Measurements from ENCODE around the gene IL1RN.

IL1RN gene

GRCh38 chr2:113175042-113175628 is 47.7 kb downstream of the IL1RN start:
- no peak overlapping the region for H3K4me3 ChIP-seq (replicated peaks; ENCODE audit: low read depth, low read length)
- no peak for DNase-seq (ENCODE audit: low read depth)
- no peak for TF ChIP-seq CTCF (IDR thresholded peaks at IDR 0.05; ENCODE audit: low read length, missing control alignments)

GRCh38 chr2:113175736-113176695 is 48.6 kb downstream of the IL1RN start:
- no peak for TF ChIP-seq CTCF (IDR thresholded peaks at IDR 0.05; ENCODE audit: low read length, missing control alignments)
- no peak overlapping the region for H3K4me3 ChIP-seq (replicated peaks; ENCODE audit: low read depth, low read length)
- no peak for DNase-seq (ENCODE audit: low read depth)

GRCh38 chr2:113176696-113177355 is 49.4 kb downstream of the IL1RN start:
- no peak overlapping the region for H3K4me3 ChIP-seq (replicated peaks; ENCODE audit: low read depth, low read length)
- DNase-seq (ENCODE audit: low read depth), result no peak
- no peak for TF ChIP-seq CTCF (IDR thresholded peaks at IDR 0.05; ENCODE audit: low read length, missing control alignments)

GRCh38 chr2:113178069-113178746 is 50.8 kb downstream of the IL1RN start:
- no peak overlapping the region for H3K4me3 ChIP-seq (replicated peaks; ENCODE audit: low read depth, low read length)
- no peak for TF ChIP-seq CTCF (IDR thresholded peaks at IDR 0.05; ENCODE audit: low read length, missing control alignments)
- DNase-seq (ENCODE audit: low read depth), result no peak

- H3K4me3 ChIP-seq (replicated peaks; ENCODE audit: low read depth, low read length), result no peak overlapping the region
- DNase-seq (ENCODE audit: low read depth), result no peak
- no peak for TF ChIP-seq CTCF (IDR thresholded peaks at IDR 0.05; ENCODE audit: low read length, missing control alignments)
These were observed 51.5 kb downstream of the IL1RN start for GRCh38 chr2:113178891-113179290.

- TF ChIP-seq CTCF (IDR thresholded peaks at IDR 0.05; ENCODE audit: low read length, missing control alignments), result no peak
- DNase-seq (ENCODE audit: low read depth), result no peak
- H3K4me3 ChIP-seq (replicated peaks; ENCODE audit: low read depth, low read length), result no peak overlapping the region
These were observed 52.1 kb downstream of the IL1RN start for GRCh38 chr2:113179446-113180045.

Data from fibroblast of pulmonary artery (primary cell).